Kidney epithelial cell (primary cell): ENCODE results near the gene ENHO. TPM values are rescaled to one million over a fixed set of nuclear protein-coding genes. Genes with fewer than 3 reads are reported as not detected.

Experiments
- DNase-seq: peaks from one replicate; pipeline ENCODE4 v3.0.0-alpha.2; 2010; ENCODE audit warnings: low read depth
- H3K27me3 ChIP-seq: 2 replicates; pipeline ENCODE4 v1.6.0; 2011; ENCODE audit warnings: low read length; ENCODE audit not compliant: control insufficient read depth, insufficient read depth
- H3K36me3 ChIP-seq: 2 replicates; pipeline ENCODE4 v1.5.1; 2011; ENCODE audit warnings: low read length; ENCODE audit not compliant: control insufficient read depth, insufficient read depth
- H3K4me3 ChIP-seq: 2 replicates; pipeline ENCODE4 v1.5.1; 2011; ENCODE audit warnings: low read depth, mild to moderate bottlenecking, control low read depth, low read length
- total RNA-seq: library from RNA; depleted of rRNA; stranded (reverse); fragments of >200 nt; gene quantifications from 2 replicates; pipeline ENCODE4 v1.2.3, GENCODE V29; 2015
- TF ChIP-seq, protein P1 (sequence below): IDR thresholded peaks from 2 replicates; pipeline ENCODE4 v1.5.1; 2011; ENCODE audit warnings: mild to moderate bottlenecking, moderate library complexity, low read length, control low read depth, inconsistent platforms; ENCODE audit not compliant: insufficient read depth, poor library complexity, severe bottlenecking

Gene ENHO
- total RNA-seq, 1 donor from 2014 or later, result 1.5 TPM

DNA sequence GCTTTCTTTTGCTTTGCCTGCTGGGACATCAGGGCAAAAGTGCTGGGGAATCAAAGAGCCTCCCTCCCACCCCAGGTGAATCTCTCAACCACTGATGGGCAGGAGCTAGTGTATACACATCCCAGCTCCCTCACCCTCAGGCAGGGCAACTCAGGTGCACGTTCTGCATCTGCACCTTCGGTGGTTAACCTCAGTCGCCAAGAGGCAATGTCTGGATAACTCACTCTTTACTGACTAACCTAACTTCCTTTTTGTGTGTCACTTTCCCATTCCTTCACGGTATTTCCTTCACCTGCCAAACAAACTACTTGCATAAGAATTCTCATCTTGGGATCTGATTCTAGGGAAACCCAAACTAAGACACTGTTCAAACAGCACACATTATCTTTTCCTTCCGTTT, 40.5 kb upstream of the ENHO start:
- Histone ChIP-seq H3K27me3 (peaks cover 61% of the 10 kb centered on the region), H3K4me3 (no peak overlapping the region), H3K36me3 (no peaks in the 10 kb centered on the region)
- TF ChIP-seq, protein P1, sequence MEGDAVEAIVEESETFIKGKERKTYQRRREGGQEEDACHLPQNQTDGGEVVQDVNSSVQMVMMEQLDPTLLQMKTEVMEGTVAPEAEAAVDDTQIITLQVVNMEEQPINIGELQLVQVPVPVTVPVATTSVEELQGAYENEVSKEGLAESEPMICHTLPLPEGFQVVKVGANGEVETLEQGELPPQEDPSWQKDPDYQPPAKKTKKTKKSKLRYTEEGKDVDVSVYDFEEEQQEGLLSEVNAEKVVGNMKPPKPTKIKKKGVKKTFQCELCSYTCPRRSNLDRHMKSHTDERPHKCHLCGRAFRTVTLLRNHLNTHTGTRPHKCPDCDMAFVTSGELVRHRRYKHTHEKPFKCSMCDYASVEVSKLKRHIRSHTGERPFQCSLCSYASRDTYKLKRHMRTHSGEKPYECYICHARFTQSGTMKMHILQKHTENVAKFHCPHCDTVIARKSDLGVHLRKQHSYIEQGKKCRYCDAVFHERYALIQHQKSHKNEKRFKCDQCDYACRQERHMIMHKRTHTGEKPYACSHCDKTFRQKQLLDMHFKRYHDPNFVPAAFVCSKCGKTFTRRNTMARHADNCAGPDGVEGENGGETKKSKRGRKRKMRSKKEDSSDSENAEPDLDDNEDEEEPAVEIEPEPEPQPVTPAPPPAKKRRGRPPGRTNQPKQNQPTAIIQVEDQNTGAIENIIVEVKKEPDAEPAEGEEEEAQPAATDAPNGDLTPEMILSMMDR, result no peak
- DNase-seq, result no peak

DNA sequence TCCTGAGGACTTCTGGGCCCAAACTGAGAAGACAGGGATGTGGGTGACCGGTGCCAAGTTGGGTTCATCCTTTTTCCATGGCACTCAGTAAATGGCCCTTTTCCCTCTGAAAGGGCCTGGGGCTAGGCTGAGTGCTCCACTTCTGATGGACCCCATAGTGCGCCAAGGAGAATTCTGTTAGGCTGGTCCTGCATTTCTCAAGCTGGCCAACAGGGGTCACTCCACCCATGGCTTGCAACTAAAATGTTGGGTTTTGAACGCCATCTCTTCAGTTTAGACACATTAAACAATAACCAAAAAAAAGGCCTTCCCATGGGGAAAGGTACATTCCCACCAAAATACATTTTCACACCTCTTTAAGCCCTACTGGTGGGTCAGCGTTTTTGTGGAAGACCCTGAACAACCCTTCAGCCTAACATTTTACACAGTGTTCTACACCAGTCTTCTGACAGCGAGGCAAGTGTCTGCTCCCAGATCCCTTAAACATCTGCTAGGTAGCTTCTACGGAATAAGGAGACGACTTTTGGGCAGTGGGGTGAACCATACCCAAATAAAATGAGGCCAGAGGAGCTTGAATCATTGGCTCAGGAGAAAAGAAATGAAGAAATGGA, 39.5 kb upstream of the ENHO start:
- no peaks in the 10 kb centered on the region for H3K36me3 ChIP-seq
- TF ChIP-seq, protein P1, result peak; percentile 62
- H3K27me3 ChIP-seq, result peaks cover 61% of the 10 kb centered on the region
- no peak overlapping the region for H3K4me3 ChIP-seq
- DNase-seq, result no peak

DNA sequence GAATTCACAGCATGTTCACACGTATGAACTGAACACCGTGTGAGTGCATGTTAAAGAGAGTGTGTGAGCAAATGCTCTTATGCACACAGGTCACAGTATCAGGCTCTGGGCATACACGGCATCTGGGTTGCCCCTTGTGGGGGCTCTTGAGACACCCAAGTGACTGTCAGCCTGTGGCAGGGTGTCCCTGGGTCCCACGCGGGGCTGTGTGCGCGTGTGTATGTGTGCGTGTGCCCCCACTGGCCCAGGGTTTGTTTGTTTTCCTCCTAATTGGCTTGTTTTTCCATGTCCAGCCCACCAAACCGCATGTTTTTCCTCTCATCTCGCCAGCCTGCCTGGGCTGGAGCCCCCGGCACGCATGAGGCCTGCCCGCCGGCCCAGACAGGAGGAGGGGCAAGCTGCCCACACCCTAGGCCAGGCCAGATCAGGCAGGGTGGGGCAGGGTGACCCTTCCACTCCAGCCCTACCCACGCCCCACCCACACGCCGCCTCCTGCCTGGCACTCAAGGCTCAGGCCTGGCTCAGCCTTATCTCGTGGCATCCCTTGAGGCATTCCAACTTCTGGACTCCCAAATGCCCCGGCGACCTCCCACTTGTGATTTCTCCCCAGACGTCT, 37.9 kb upstream of the ENHO start:
- Histone ChIP-seq H3K4me3 (no peak overlapping the region), H3K36me3 (no peaks in the 10 kb centered on the region), H3K27me3 (peaks cover 58% of the 10 kb centered on the region)
- DNase-seq, result no peak
- TF ChIP-seq, protein P1, result no peak

DNA sequence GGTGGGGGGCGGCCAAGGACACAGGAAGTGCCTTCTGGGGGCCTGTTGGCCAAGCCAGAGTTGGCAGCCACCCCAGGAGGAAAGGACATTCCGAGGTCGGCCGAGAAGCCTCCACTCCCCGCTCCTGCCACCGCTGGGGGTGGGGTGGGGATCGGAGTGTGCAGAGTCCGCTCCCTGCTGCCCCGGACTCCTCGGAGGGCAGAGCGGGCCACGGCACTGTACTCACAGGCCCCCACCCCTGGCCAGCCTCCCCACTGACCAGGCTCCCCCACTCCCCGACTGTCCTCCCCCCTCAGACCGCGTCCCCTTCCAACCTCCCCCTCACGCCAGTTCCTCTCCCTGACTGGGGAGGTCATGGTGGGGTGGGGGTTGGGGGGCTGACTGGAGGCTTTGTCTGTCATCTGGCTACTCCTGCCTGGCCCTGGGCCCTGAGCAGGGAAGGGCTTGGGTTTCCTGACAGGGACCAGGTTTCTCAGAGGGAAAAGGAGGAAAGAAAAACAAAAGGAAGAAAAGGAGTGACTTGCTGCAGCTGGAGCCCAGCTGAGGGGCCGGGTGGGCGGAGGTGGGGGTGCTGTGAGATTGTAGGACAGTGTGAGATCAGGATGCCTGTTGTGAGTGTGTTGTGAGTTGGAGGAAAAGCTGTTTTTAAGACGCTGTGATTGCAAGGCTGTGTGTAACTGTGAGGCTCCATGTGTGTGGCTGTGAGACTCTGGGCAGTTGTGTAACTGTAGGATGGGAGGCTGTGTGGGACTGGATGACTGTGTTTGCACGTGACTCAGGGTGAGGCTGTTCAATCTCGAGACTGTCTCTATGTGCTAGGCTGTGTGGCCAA, 37.0 kb upstream of the ENHO start:
- Histone ChIP-seq H3K4me3 (no peak overlapping the region), H3K27me3 (peaks cover 67% of the 10 kb centered on the region), H3K36me3 (no peaks in the 10 kb centered on the region)
- TF ChIP-seq, protein P1, result no peak
- peak; percentile 12 for DNase-seq

DNA sequence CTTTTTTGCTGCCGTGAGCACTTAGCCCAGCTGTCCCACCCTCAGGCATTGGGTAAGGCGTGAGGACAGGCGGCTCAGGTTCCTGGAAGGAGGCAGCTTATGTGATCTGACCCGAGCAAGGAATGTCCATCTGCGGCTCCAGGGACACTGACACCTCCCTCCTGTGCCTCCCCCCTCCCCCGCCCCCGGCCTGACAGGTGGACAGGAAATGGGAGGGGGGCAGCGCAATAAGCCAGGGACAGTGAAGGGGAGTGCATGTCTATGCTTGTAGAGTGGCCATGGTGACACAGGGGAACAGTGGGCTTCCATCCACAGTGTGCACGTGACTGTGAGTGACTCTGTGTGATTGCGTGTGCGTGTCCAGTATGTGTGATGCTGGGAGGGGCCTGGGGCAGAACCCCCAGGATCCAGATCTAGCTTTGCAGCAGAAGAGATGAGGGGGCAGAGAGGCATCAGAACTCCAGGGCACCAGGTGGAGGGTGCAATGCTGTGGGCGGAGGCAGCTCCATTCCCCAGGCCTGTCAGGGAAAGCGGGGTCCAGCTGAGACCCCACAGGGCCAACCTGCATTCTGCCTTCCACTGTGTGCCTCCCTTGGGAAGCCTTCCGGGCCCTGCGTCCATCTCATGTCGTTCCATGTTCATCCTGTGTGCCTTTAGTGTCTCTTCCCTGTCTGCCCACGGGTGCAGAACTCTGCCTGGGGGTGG, 36.3 kb upstream of the ENHO start:
- Histone ChIP-seq H3K27me3 (peaks cover 69% of the 10 kb centered on the region), H3K4me3 (no peak overlapping the region), H3K36me3 (no peaks in the 10 kb centered on the region)
- TF ChIP-seq, protein P1, result no peak
- no peak for DNase-seq
